GM19438 (cell line): Measurements from ENCODE around the gene MTMR8.
"Not testable (repeated sequence)": the region's sequence is repeated elsewhere in the genome, so short reads cannot be mapped to it uniquely, and the experiment has no call there.

Experiments used
- ATAC-seq: cut with Tn5 transposase; IDR thresholded peaks from one replicate; pipeline ENCODE4 v1.9.1; 2021; ENCODE audit warnings: low read depth; ENCODE audit not compliant: unreplicated experiment

The MTMR8 gene

GRCh38 chrX:64394874-64395567, at the start of gene MTMR8:
Gene MTMR8 (minus strand): TSS chrX:64395452. CDS start chrX:64395363, 89 bp downstream.
- ATAC-seq: peak; percentile 95

GRCh38 chrX:64439551-64439950, 44.3 kb upstream of the MTMR8 start:
- no peak for ATAC-seq

GRCh38 chrX:64437665-64438064, 42.4 kb upstream of the MTMR8 start:
- ATAC-seq: no peak

GRCh38 chrX:64437218-64437617, 42.0 kb upstream of the MTMR8 start:
- no peak for ATAC-seq

GRCh38 chrX:64428371-64428770, 33.1 kb upstream of the MTMR8 start:
- ATAC-seq: no peak

- ATAC-seq: peak; percentile 78
Observed at GRCh38 chrX:64427787-64428186, 32.5 kb upstream of the MTMR8 start.

- peak; percentile 47 for ATAC-seq
Observed at GRCh38 chrX:64427281-64427680, 32.0 kb upstream of the MTMR8 start.

GRCh38 chrX:64409730-64410129, 14.5 kb upstream of the MTMR8 start:
- ATAC-seq: not testable (repeated sequence)

GRCh38 chrX:64398088-64398487, 2.8 kb upstream of the MTMR8 start:
- no peak for ATAC-seq

- ATAC-seq: peak; percentile 29
Observed at GRCh38 chrX:64395568-64395929, 297 bp upstream of the MTMR8 start.

GRCh38 chrX:64394059-64394873, 986 bp downstream of the MTMR8 start:
- ATAC-seq: peak; percentile 24

- ATAC-seq: no peak
Observed at GRCh38 chrX:64389489-64389888, 5.8 kb downstream of the MTMR8 start.

- ATAC-seq: not testable (repeated sequence)
Observed at GRCh38 chrX:64380789-64381188, 14.5 kb downstream of the MTMR8 start.

GRCh38 chrX:64379924-64380323, 15.3 kb downstream of the MTMR8 start:
- no peak for ATAC-seq

GRCh38 chrX:64377753-64378152, 17.5 kb downstream of the MTMR8 start:
- no peak for ATAC-seq

GRCh38 chrX:64352081-64352480, 43.2 kb downstream of the MTMR8 start:
- ATAC-seq: no peak

GRCh38 chrX:64350521-64350920, 44.7 kb downstream of the MTMR8 start:
- ATAC-seq: no peak

- ATAC-seq: no peak
Observed at GRCh38 chrX:64350047-64350446, 45.2 kb downstream of the MTMR8 start.

GRCh38 chrX:64342811-64343210, 52.4 kb downstream of the MTMR8 start:
- ATAC-seq: no peak

GRCh38 chrX:64338296-64338695, 57.0 kb downstream of the MTMR8 start:
- no peak for ATAC-seq

GRCh38 chrX:64334467-64334866, 60.8 kb downstream of the MTMR8 start:
- no peak for ATAC-seq

GRCh38 chrX:64330284-64330683, 65.0 kb downstream of the MTMR8 start:
- ATAC-seq: no peak
